Peyer's patch (tissue), 4 donors: Measurements from ENCODE around the gene TYMP.

ENCODE experiments used
- POLR2A ChIP-seq, 2 donors: fragments of 450-650 bp; IDR thresholded peaks; one replicate each; pipeline ENCODE4 v1.5.1; 2017; ENCODE audit warnings: antibody characterized with exemption in 2 of 2, mild to moderate bottlenecking in 2 of 2, moderate library complexity in 2 of 2
- TF ChIP-seq, protein P1 (sequence below), 6 experiments: fragments of 450-650 bp in 4 of 6; fragments of 200-600 bp in 2 of 6; sonication (generic) in 1 of 6; IDR thresholded peaks; one replicate each; pipeline ENCODE4 v1.5.1; 2017 to 2019; ENCODE audit warnings: antibody characterized with exemption in 6 of 6, mild to moderate bottlenecking in 3 of 6, moderate library complexity in 1 of 6

DNA sequence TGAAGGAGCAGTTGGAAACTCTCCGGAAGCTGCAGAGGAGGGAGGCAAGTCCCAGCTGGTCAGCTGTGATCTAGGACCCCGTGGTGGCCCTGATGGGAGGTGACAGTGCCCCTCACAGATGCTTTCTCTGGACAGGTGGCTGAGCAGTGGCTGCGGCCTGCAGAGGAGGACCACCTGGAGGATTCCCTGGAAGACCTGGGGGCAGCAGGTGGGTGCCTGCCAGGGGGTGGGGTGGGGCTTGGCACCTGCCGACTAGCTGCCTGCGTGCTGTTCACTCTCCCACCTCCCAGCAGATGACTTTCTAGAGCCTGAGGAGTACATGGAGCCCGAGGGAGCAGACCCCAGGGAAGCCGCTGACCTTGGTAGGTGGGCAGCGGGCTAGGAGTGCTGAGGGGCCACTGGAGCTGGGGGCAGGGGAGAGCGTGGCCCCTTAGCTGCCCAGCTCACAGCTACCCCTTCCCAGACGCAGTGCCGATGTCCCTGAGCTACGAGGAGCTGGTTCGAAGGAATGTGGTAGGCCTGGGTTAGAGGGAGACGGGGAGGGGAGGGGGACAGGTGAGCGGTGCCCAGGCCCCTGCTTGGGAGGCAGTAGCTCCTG, 7.5 kb downstream of the TYMP start:
- TF ChIP-seq, protein P1, sequence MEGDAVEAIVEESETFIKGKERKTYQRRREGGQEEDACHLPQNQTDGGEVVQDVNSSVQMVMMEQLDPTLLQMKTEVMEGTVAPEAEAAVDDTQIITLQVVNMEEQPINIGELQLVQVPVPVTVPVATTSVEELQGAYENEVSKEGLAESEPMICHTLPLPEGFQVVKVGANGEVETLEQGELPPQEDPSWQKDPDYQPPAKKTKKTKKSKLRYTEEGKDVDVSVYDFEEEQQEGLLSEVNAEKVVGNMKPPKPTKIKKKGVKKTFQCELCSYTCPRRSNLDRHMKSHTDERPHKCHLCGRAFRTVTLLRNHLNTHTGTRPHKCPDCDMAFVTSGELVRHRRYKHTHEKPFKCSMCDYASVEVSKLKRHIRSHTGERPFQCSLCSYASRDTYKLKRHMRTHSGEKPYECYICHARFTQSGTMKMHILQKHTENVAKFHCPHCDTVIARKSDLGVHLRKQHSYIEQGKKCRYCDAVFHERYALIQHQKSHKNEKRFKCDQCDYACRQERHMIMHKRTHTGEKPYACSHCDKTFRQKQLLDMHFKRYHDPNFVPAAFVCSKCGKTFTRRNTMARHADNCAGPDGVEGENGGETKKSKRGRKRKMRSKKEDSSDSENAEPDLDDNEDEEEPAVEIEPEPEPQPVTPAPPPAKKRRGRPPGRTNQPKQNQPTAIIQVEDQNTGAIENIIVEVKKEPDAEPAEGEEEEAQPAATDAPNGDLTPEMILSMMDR (IDR thresholded peaks at IDR 0.05): no peak
- TF ChIP-seq POLR2A (IDR thresholded peaks at IDR 0.05): no peak
